ENCODE results near the gene TLR10. TPM values are rescaled to one million over a fixed set of nuclear protein-coding genes. Genes with fewer than 3 reads are reported as not detected.

The TLR10 gene
- total and polyA plus RNA-seq, 7 experiments from 2014 or later, result 0.13 to 1.6 (median 0.25) TPM; not detected in 1

GRCh38 chr4:38745881-38746280, 36.9 kb downstream of the TLR10 start:
- Mint-ChIP-seq H3K36me3 (peaks cover 9 to 17% (median 11%) of the 10 kb centered on the region in 5 donors), H3K27me3 (peaks cover 0 to 13% (median 0%) of the 10 kb centered on the region in 5 donors), H3K9me3 (peaks cover 0 to 21% (median 15%) of the 10 kb centered on the region in 11 donors), H3K27ac (no peak overlapping the region), H3K4me1 (peaks cover 0 to 13% (median 6%) of the 10 kb centered on the region in 7 donors), H3K4me3 (no peak overlapping the region)
- POLR2A ChIA-PET, result no interaction called here
- peaks cover 0 to 11% (median 0%) of the 10 kb centered on the region in 3 experiments for H3K9me3 ChIP-seq (ENCODE audit: control insufficient read depth in 2 of 3, low read length in 3 of 3)
- H3K4me1 ChIP-seq (ENCODE audit: control insufficient read depth in 2 of 2, insufficient read depth in 2 of 2, low read length in 2 of 2), result no peaks in the 10 kb centered on the region
- H3K27me3 ChIP-seq (ENCODE audit: control insufficient read depth in 2 of 2, insufficient read depth in 2 of 2, low read length in 2 of 2), result no peaks in the 10 kb centered on the region
- ATAC-seq, result no peak
- CTCF ChIA-PET, result interaction anchor here (0.6 to 0.7 kb wide), 2 partner anchors 80 to 214 kb away, joined by 3 to 4 read pairs; no protein-coding TSS in a partner anchor
- H3K36me3 ChIP-seq (ENCODE audit: control insufficient read depth in 2 of 3, insufficient read depth in 3 of 3, low read length in 3 of 3), result no peaks in the 10 kb centered on the region
- no peak overlapping the region for H3K4me3 ChIP-seq (ENCODE audit: low read length)
- no peak for DNase-seq
- no peak overlapping the region for H3K27ac ChIP-seq (ENCODE audit: low read depth, low read length)
- intact Hi-C loops (cut with micrococcal nuclease), result no loop called here

DNA sequence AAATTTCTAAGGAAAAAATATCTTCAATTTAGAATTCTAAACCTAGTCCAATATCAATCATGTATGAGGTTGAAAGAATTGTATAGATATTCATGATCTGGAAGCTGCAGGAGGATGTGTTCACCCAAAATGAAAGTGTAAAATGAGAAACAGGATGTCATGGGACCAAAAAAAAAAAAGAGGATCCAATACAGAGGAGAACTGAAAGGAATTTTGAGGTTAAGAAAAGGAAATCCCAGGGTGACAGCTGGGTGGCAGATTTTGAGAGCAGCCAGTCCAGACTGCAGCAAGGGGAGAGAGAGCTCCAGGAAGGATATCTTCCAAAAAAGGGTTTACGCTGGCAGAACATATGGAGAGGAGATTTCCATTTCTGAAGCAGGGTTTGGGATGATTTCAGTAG, 38.9 kb downstream of the TLR10 start:
- DNase-seq (no peak), ATAC-seq (no peak)
- intact Hi-C loops (cut with micrococcal nuclease), result no loop called here
- ChIA-PET POLR2A (no interaction called here), CTCF (interaction anchor here (0.6 to 2.2 kb wide), 2 partner anchors 15 to 590 kb away, joined by 4 to 6 read pairs; no protein-coding TSS in a partner anchor)
- Histone ChIP-seq H3K9me3 (ENCODE audit: control insufficient read depth in 2 of 3, low read length in 3 of 3) (peaks cover 0 to 11% (median 0%) of the 10 kb centered on the region in 3 experiments), H3K27ac (ENCODE audit: low read depth, low read length) (no peak overlapping the region), H3K27me3 (ENCODE audit: control insufficient read depth in 2 of 2, insufficient read depth in 2 of 2, low read length in 2 of 2) (no peaks in the 10 kb centered on the region), H3K4me1 (ENCODE audit: control insufficient read depth in 2 of 2, insufficient read depth in 2 of 2, low read length in 2 of 2) (no peaks in the 10 kb centered on the region), H3K4me3 (ENCODE audit: low read length) (no peak overlapping the region), H3K36me3 (ENCODE audit: control insufficient read depth in 2 of 3, insufficient read depth in 3 of 3, low read length in 3 of 3) (no peaks in the 10 kb centered on the region)
- Mint-ChIP-seq H3K9me3 (peaks cover 0 to 19% (median 15%) of the 10 kb centered on the region in 11 donors), H3K27me3 (peaks cover 0 to 14% (median 0%) of the 10 kb centered on the region in 5 donors), H3K36me3 (peaks cover 9 to 15% (median 11%) of the 10 kb centered on the region in 5 donors), H3K4me1 (peaks cover 0 to 12% (median 6%) of the 10 kb centered on the region in 7 donors), H3K27ac (no peak overlapping the region), H3K4me3 (no peak overlapping the region)

DNA sequence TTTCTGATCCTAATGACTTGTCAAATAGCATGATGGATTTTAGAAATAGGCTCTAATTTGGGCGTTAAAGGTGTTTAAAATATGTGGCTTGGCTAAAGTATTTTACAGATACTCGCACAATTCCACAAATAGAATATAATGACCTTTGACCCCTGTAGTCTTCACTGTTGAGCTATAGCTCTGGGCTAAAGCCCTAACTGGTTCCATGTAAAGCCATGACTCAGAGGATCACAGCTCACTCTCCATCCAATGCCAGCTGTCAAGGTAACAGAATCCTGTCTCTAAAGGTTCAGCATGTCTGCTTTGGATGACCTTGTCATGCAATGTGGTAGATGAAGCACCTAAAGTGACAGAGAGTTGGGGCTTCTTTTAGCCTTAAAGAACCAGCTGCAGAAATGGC, 42.5 kb downstream of the TLR10 start:
- no peaks in the 10 kb centered on the region for H3K9me3 ChIP-seq (ENCODE audit: control insufficient read depth in 2 of 3, low read length in 3 of 3)
- H3K36me3 ChIP-seq (ENCODE audit: control insufficient read depth in 2 of 3, insufficient read depth in 3 of 3, low read length in 3 of 3), result no peaks in the 10 kb centered on the region
- no peak overlapping the region for H3K4me3 Mint-ChIP-seq
- DNase-seq (no peak), ATAC-seq (no peak)
- no peak overlapping the region for H3K27ac ChIP-seq (ENCODE audit: low read depth, low read length)
- intact Hi-C loops (cut with micrococcal nuclease), result no loop called here
- H3K27me3 ChIP-seq (ENCODE audit: control insufficient read depth in 2 of 2, insufficient read depth in 2 of 2, low read length in 2 of 2), result no peaks in the 10 kb centered on the region
- POLR2A ChIA-PET, result interaction anchor here (1.1 kb wide), 1 partner anchor 563 kb away, joined by 3 read pairs; no protein-coding TSS in a partner anchor
- CTCF ChIA-PET, result interaction anchor here (0.9 kb wide), 1 partner anchor 562 kb away, joined by 3 read pairs; no protein-coding TSS in a partner anchor
- H3K4me1 Mint-ChIP-seq, result peaks cover 0 to 12% (median 6%) of the 10 kb centered on the region in 7 donors
- H3K4me1 ChIP-seq (ENCODE audit: control insufficient read depth in 2 of 2, insufficient read depth in 2 of 2, low read length in 2 of 2), result no peaks in the 10 kb centered on the region
- H3K36me3 Mint-ChIP-seq, result no peaks in the 10 kb centered on the region
- peaks cover 0 to 25% (median 7%) of the 10 kb centered on the region in 5 donors for H3K27me3 Mint-ChIP-seq
- no peak overlapping the region for H3K27ac Mint-ChIP-seq
- H3K9me3 Mint-ChIP-seq, result peaks cover 0 to 2% (median 0%) of the 10 kb centered on the region in 11 donors
- H3K4me3 ChIP-seq (ENCODE audit: low read length), result no peak overlapping the region

- peaks cover 0 to 32% (median 7%) of the 10 kb centered on the region in 5 donors for H3K27me3 Mint-ChIP-seq
- ATAC-seq (no peak), DNase-seq (no peak)
- H3K9me3 Mint-ChIP-seq, result peaks cover 0 to 3% (median 0%) of the 10 kb centered on the region in 11 donors
- ChIA-PET CTCF (no interaction called here), POLR2A (no interaction called here)
- H3K4me1 ChIP-seq (ENCODE audit: control insufficient read depth in 2 of 2, insufficient read depth in 2 of 2, low read length in 2 of 2), result no peaks in the 10 kb centered on the region
- no peaks in the 10 kb centered on the region for H3K36me3 ChIP-seq (ENCODE audit: control insufficient read depth in 2 of 3, insufficient read depth in 3 of 3, low read length in 3 of 3)
- H3K4me3 ChIP-seq (ENCODE audit: low read length), result no peak overlapping the region
- H3K27ac Mint-ChIP-seq, result no peak overlapping the region
- H3K27me3 ChIP-seq (ENCODE audit: control insufficient read depth in 2 of 2, insufficient read depth in 2 of 2, low read length in 2 of 2), result no peaks in the 10 kb centered on the region
- intact Hi-C loops (cut with micrococcal nuclease), result no loop called here
- no peak overlapping the region for H3K27ac ChIP-seq (ENCODE audit: low read depth, low read length)
- H3K36me3 Mint-ChIP-seq, result no peaks in the 10 kb centered on the region
- H3K4me3 Mint-ChIP-seq, result no peak overlapping the region
- H3K4me1 Mint-ChIP-seq, result peaks cover 0 to 12% (median 6%) of the 10 kb centered on the region in 7 donors
- H3K9me3 ChIP-seq (ENCODE audit: control insufficient read depth in 2 of 3, low read length in 3 of 3), result no peaks in the 10 kb centered on the region
Observed at GRCh38 chr4:38738940-38739803, 43.6 kb downstream of the TLR10 start.

GRCh38 chr4:38735870-38736269, 46.9 kb downstream of the TLR10 start:
- DNase-seq (no peak), ATAC-seq (no peak)
- Histone ChIP-seq H3K9me3 (ENCODE audit: control insufficient read depth in 2 of 3, low read length in 3 of 3) (no peaks in the 10 kb centered on the region), H3K4me1 (ENCODE audit: control insufficient read depth in 2 of 2, insufficient read depth in 2 of 2, low read length in 2 of 2) (peaks cover 0 to 4% of the 10 kb centered on the region in 2 donors), H3K4me3 (ENCODE audit: low read length) (no peak overlapping the region), H3K36me3 (ENCODE audit: control insufficient read depth in 2 of 3, insufficient read depth in 3 of 3, low read length in 3 of 3) (no peaks in the 10 kb centered on the region), H3K27ac (ENCODE audit: low read depth, low read length) (no peak overlapping the region), H3K27me3 (ENCODE audit: control insufficient read depth in 2 of 2, insufficient read depth in 2 of 2, low read length in 2 of 2) (no peaks in the 10 kb centered on the region)
- peaks cover 4 to 7% (median 5%) of the 10 kb centered on the region in 7 donors for H3K4me1 Mint-ChIP-seq
- no peak overlapping the region for H3K4me3 Mint-ChIP-seq
- ChIA-PET CTCF (interaction anchor here (0.6 kb wide), 1 partner anchor 126 kb away, joined by 3 read pairs; no protein-coding TSS in a partner anchor), POLR2A (no interaction called here)
- intact Hi-C loops (cut with micrococcal nuclease), result no loop called here
- H3K9me3 Mint-ChIP-seq, result peaks cover 0 to 18% (median 0%) of the 10 kb centered on the region in 11 donors
- peaks cover 0 to 18% (median 7%) of the 10 kb centered on the region in 5 donors for H3K27me3 Mint-ChIP-seq
- H3K36me3 Mint-ChIP-seq, result peaks cover 0 to 14% (median 0%) of the 10 kb centered on the region in 5 donors
- no peak overlapping the region for H3K27ac Mint-ChIP-seq

GRCh38 chr4:38734911-38735310, 47.9 kb downstream of the TLR10 start:
- POLR2A ChIA-PET, result no interaction called here
- no peak overlapping the region for H3K27ac ChIP-seq (ENCODE audit: low read depth, low read length)
- no peak for ATAC-seq

More at GRCh38 chr4:38734911-38735310, 47.9 kb downstream of the TLR10 start:
- DNase-seq, result no peak
- Histone ChIP-seq H3K4me1 (ENCODE audit: control insufficient read depth in 2 of 2, insufficient read depth in 2 of 2, low read length in 2 of 2) (peaks cover 0 to 7% of the 10 kb centered on the region in 2 donors), H3K27me3 (ENCODE audit: control insufficient read depth in 2 of 2, insufficient read depth in 2 of 2, low read length in 2 of 2) (no peaks in the 10 kb centered on the region), H3K9me3 (ENCODE audit: control insufficient read depth in 2 of 3, low read length in 3 of 3) (no peaks in the 10 kb centered on the region), H3K36me3 (ENCODE audit: control insufficient read depth in 2 of 3, insufficient read depth in 3 of 3, low read length in 3 of 3) (no peaks in the 10 kb centered on the region), H3K4me3 (ENCODE audit: low read length) (no peak overlapping the region)
- intact Hi-C loops (cut with micrococcal nuclease), result no loop called here
- H3K4me3 Mint-ChIP-seq, result no peak overlapping the region
- CTCF ChIA-PET, result interaction anchor here (0.8 kb wide), 1 partner anchor 418 kb away, joined by 3 read pairs; no protein-coding TSS in a partner anchor
- peaks cover 0 to 18% (median 0%) of the 10 kb centered on the region in 11 donors for H3K9me3 Mint-ChIP-seq
- peak overlapping the region in 2 of 9 donors; percentile 35 to 64 for H3K27ac Mint-ChIP-seq
- H3K4me1 Mint-ChIP-seq, result peaks cover 4 to 9% (median 8%) of the 10 kb centered on the region in 7 donors
- peaks cover 0 to 14% (median 0%) of the 10 kb centered on the region in 5 donors for H3K36me3 Mint-ChIP-seq
- peaks cover 0 to 20% (median 7%) of the 10 kb centered on the region in 5 donors for H3K27me3 Mint-ChIP-seq
